Calu3 (cell line): Measurements from ENCODE around the gene TMEM108. TPM values are rescaled to one million over a fixed set of nuclear protein-coding genes. Genes with fewer than 3 reads are reported as not detected.

Source experiments
- BruUV-seq: library from RNA; stranded (reverse); fragments of 400-500 nt; replicated peaks from 2 replicates; lab custom pipeline; 2021; lab: Mats Ljungman, UMichigan
- CTCF ChIA-PET: fragments of 300-600 bp; sonication (Branson Sonifier 250); formaldehyde crosslinking; loops from one replicate; lab custom pipeline; 2022; ENCODE audit warnings: antibody characterized with exemption; lab: Charles Lee
- DNase-seq: peaks from one replicate; pipeline ENCODE4 v3.0.0; 2022
- H3K27ac Mint-ChIP-seq: one replicate; pipeline ENCODE4 v1.8.0; 2022; ENCODE audit warnings: mixed read lengths; ENCODE audit not compliant: unreplicated experiment
- H3K27me3 Mint-ChIP-seq: one replicate; pipeline ENCODE4 v1.8.0; 2022; ENCODE audit warnings: mixed read lengths; ENCODE audit not compliant: unreplicated experiment
- H3K36me3 Mint-ChIP-seq: one replicate; pipeline ENCODE4 v1.8.0; 2022; ENCODE audit warnings: mild to moderate bottlenecking, moderate library complexity, mixed read lengths; ENCODE audit not compliant: insufficient read depth, unreplicated experiment
- H3K4me1 Mint-ChIP-seq: one replicate; pipeline ENCODE4 v1.8.0; 2022; ENCODE audit warnings: mild to moderate bottlenecking, low read depth, mixed read lengths; ENCODE audit not compliant: unreplicated experiment
- H3K4me3 Mint-ChIP-seq: one replicate; pipeline ENCODE4 v1.8.0; 2022; ENCODE audit warnings: mild to moderate bottlenecking, low read depth, moderate library complexity, mixed read lengths; ENCODE audit not compliant: unreplicated experiment
- H3K9me3 Mint-ChIP-seq: one replicate; pipeline ENCODE4 v1.8.0; 2022; ENCODE audit warnings: low read depth, mixed read lengths; ENCODE audit not compliant: unreplicated experiment
- intact Hi-C: fragments of 100-400 bp; cut with micrococcal nuclease; formaldehyde crosslinking; loops from one replicate; pipeline ENCODE4 v1.10.0; 2022; ENCODE audit not compliant: unreplicated experiment
- total RNA-seq: library from RNA; stranded (reverse); gene quantifications from 2 replicates; pipeline ENCODE4 v1.2.3, GENCODE V29; 2022
- TF ChIP-seq, protein P1 (sequence below): fragments of 200-600 bp; IDR thresholded peaks from one replicate; pipeline ENCODE4 v1.8.0; 2022; ENCODE audit warnings: antibody characterized with exemption; ENCODE audit not compliant: unreplicated experiment

Gene TMEM108
- total RNA-seq, 1 experiment from 2014 or later: not detected

DNA sequence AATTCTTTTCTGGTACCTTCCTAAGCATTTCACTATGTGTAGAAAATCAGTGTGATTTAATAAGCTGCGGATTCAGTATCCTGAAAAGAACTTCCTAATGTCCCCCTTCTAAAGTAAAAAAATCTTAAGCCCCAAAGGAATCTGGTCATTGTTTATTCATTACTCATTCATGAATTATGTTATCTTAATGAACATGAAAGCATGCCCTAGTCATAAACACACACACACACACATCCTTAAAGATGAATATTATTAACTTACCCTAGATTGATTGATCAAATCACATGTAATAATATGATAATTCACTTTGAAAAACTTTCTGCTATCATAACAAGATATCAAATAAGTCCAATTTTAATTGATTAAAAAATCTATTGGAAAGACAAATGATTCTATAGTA lies 265.2 kb downstream of the TMEM108 start:
- H3K9me3 Mint-ChIP-seq: no peaks in the 10 kb centered on the region

DNA sequence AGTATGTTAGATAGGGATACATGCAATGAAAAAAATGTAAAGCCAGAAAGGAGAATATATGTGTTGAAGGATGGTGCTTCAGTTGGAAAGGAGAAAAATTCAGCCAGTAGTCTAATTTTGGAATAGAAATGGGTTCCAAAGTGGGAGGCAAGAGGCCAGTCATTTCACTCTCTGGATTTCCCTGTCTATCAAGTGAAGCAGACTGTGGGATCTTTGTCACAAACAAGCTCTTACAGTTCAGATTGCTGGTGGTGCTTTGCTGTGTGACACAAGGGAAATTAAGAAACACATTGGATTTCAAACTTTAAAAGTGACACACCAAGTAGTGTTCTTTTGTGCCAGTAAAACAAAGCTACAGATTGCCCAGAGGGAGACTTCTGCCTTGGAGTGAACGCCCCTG lies 279.7 kb downstream of the TMEM108 start:
- no peak overlapping the region for H3K27ac Mint-ChIP-seq
- H3K4me3 Mint-ChIP-seq: no peak overlapping the region
- H3K9me3 Mint-ChIP-seq: no peaks in the 10 kb centered on the region
- no TSS peak for BruUV-seq
- intact Hi-C loops: no loop called here
- H3K27me3 Mint-ChIP-seq: peaks cover 79% of the 10 kb centered on the region
- DNase-seq: no peak
- no peaks in the 10 kb centered on the region for H3K4me1 Mint-ChIP-seq
- TF ChIP-seq, protein P1, sequence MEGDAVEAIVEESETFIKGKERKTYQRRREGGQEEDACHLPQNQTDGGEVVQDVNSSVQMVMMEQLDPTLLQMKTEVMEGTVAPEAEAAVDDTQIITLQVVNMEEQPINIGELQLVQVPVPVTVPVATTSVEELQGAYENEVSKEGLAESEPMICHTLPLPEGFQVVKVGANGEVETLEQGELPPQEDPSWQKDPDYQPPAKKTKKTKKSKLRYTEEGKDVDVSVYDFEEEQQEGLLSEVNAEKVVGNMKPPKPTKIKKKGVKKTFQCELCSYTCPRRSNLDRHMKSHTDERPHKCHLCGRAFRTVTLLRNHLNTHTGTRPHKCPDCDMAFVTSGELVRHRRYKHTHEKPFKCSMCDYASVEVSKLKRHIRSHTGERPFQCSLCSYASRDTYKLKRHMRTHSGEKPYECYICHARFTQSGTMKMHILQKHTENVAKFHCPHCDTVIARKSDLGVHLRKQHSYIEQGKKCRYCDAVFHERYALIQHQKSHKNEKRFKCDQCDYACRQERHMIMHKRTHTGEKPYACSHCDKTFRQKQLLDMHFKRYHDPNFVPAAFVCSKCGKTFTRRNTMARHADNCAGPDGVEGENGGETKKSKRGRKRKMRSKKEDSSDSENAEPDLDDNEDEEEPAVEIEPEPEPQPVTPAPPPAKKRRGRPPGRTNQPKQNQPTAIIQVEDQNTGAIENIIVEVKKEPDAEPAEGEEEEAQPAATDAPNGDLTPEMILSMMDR: no peak
- CTCF ChIA-PET: no interaction called here
- H3K36me3 Mint-ChIP-seq: no peaks in the 10 kb centered on the region

More for the DNA sequence above, 265.2 kb downstream of the TMEM108 start:
- no peaks in the 10 kb centered on the region for H3K36me3 Mint-ChIP-seq
- CTCF ChIA-PET: no interaction called here
- H3K4me1 Mint-ChIP-seq: peaks cover 7% of the 10 kb centered on the region
- intact Hi-C loops: no loop called here
- no peak overlapping the region for H3K27ac Mint-ChIP-seq
- no peak for DNase-seq
- BruUV-seq: no TSS peak
- H3K27me3 Mint-ChIP-seq: peaks cover 20% of the 10 kb centered on the region
- H3K4me3 Mint-ChIP-seq: no peak overlapping the region
- TF ChIP-seq, protein P1: no peak

- intact Hi-C loops: no loop called here
- H3K4me3 Mint-ChIP-seq: no peak overlapping the region
- no TSS peak for BruUV-seq
- H3K27ac Mint-ChIP-seq: no peak overlapping the region
- H3K36me3 Mint-ChIP-seq: no peaks in the 10 kb centered on the region
- H3K4me1 Mint-ChIP-seq: no peaks in the 10 kb centered on the region
- H3K9me3 Mint-ChIP-seq: peaks cover 3% of the 10 kb centered on the region
- TF ChIP-seq, protein P1: no peak
- CTCF ChIA-PET: no interaction called here
- no peak for DNase-seq
- H3K27me3 Mint-ChIP-seq: peaks cover 95% of the 10 kb centered on the region
Observed at GRCh38 chr3:133328373-133328772, 290.2 kb downstream of the TMEM108 start.

GRCh38 chr3:133329626-133330025 lies 291.4 kb downstream of the TMEM108 start:
- Mint-ChIP-seq H3K27ac (no peak overlapping the region), H3K27me3 (peaks cover 97% of the 10 kb centered on the region), H3K4me3 (no peak overlapping the region), H3K4me1 (no peaks in the 10 kb centered on the region), H3K36me3 (no peaks in the 10 kb centered on the region), H3K9me3 (peaks cover 2% of the 10 kb centered on the region)
- DNase-seq: no peak
- BruUV-seq: no TSS peak
- TF ChIP-seq, protein P1: no peak
- intact Hi-C loops: no loop called here
- CTCF ChIA-PET: interaction anchor here (1.0 kb wide), 1 partner anchor 32 kb away, joined by 3 read pairs; no protein-coding TSS in a partner anchor
